HL-60/S4 treated with phorbol 12-myristate 13-acetate at 8.2 ng/mL for 4 days and 3 days (cell line): ENCODE data around the gene FHL2.

ENCODE experiments used
- in situ Hi-C: fragments of 300-500 bp; cut with MboI; formaldehyde crosslinking; loops from 2 replicates; pipeline ENCODE4 v1.15.0; 2022; ENCODE audit warnings: low sequenced_read_pairs

Gene FHL2

GRCh38 chr2:105397953-105398335 lies 907 bp downstream of the FHL2 start:
- in situ Hi-C loops: no loop called here

- in situ Hi-C loops: no loop called here
These were observed 1.7 kb downstream of the FHL2 start for GRCh38 chr2:105397025-105397722.

- in situ Hi-C loops: no loop called here
These were observed 2.4 kb downstream of the FHL2 start for GRCh38 chr2:105396254-105397024.

- in situ Hi-C loops: no loop called here
These were observed 3.2 kb downstream of the FHL2 start for GRCh38 chr2:105395691-105396090.

GRCh38 chr2:105394951-105395611 lies 3.8 kb downstream of the FHL2 start:
- in situ Hi-C loops: no loop called here

GRCh38 chr2:105393373-105394055 lies 5.3 kb downstream of the FHL2 start:
- in situ Hi-C loops: no loop called here

- in situ Hi-C loops: no loop called here
These were observed 6.8 kb downstream of the FHL2 start for GRCh38 chr2:105391763-105392662.

- in situ Hi-C loops: no loop called here
These were observed 7.7 kb downstream of the FHL2 start for GRCh38 chr2:105391058-105391627.

- in situ Hi-C loops: no loop called here
These were observed 8.4 kb downstream of the FHL2 start for GRCh38 chr2:105390454-105390853.

GRCh38 chr2:105388971-105389381 lies 9.9 kb downstream of the FHL2 start:
- in situ Hi-C loops: no loop called here

- in situ Hi-C loops: no loop called here
These were observed 11.6 kb downstream of the FHL2 start for GRCh38 chr2:105387225-105387624.

- in situ Hi-C loops: no loop called here
These were observed 12.9 kb downstream of the FHL2 start for GRCh38 chr2:105385731-105386540.

- in situ Hi-C loops: no loop called here
These were observed 14.0 kb downstream of the FHL2 start for GRCh38 chr2:105384861-105385260.

- in situ Hi-C loops: no loop called here
These were observed 14.6 kb downstream of the FHL2 start for GRCh38 chr2:105384216-105384615.

- in situ Hi-C loops: no loop called here
These were observed 15.3 kb downstream of the FHL2 start for GRCh38 chr2:105383432-105384166.

GRCh38 chr2:105382177-105382576 lies 16.7 kb downstream of the FHL2 start:
- in situ Hi-C loops: no loop called here

- in situ Hi-C loops: no loop called here
These were observed 17.7 kb downstream of the FHL2 start for GRCh38 chr2:105381101-105381668.

GRCh38 chr2:105380432-105381100 lies 18.3 kb downstream of the FHL2 start:
- in situ Hi-C loops: no loop called here
